HepG2 (cell line): ENCODE data around the gene MAB21L4. TPM values are rescaled to one million over a fixed set of nuclear protein-coding genes. Genes with fewer than 3 reads are reported as not detected.

Experiments used
- DR1 ChIP-seq: sonication (generic); formaldehyde crosslinking; IDR thresholded peaks from 2 replicates; pipeline ENCODE4 v1.8.0; 2021; ENCODE audit warnings: mild to moderate bottlenecking, missing genetic modification reagents, inconsistent platforms
- NFAT5 ChIP-seq: sonication (generic); formaldehyde crosslinking; IDR thresholded peaks from 2 replicates; pipeline ENCODE4 v1.4.0; 2020; ENCODE audit warnings: missing genetic modification reagents
- PCBP2 ChIP-seq: fragments of 200-400 bp; formaldehyde crosslinking; optimal IDR thresholded peaks from 2 replicates; pipeline ENCODE3; 2018; ENCODE audit warnings: low read length, low read depth; ENCODE audit not compliant: poor library complexity, severe bottlenecking
- SAP130 ChIP-seq: IDR thresholded peaks from 2 replicates; pipeline ENCODE4 v1.6.1; 2016; ENCODE audit warnings: low read depth
- SKIL ChIP-seq: sonication (generic); formaldehyde crosslinking; IDR thresholded peaks from 2 replicates; pipeline ENCODE4 v1.8.0; 2022; ENCODE audit warnings: missing genetic modification reagents, mild to moderate bottlenecking, moderate library complexity, borderline replicate concordance
- STAT6 ChIP-seq: sonication (generic); formaldehyde crosslinking; IDR thresholded peaks from 2 replicates; pipeline ENCODE4 v1.4.0; 2020; ENCODE audit warnings: missing genetic modification reagents, mild to moderate bottlenecking, borderline replicate concordance
- ZNF234 ChIP-seq: sonication (generic); formaldehyde crosslinking; conservative IDR thresholded peaks from 2 replicates; pipeline ENCODE4 v1.5.1; 2020; ENCODE audit warnings: mild to moderate bottlenecking, missing genetic modification reagents
- ZNF235 ChIP-seq: sonication (generic); formaldehyde crosslinking; IDR thresholded peaks from 2 replicates; pipeline ENCODE4 v1.8.1; 2023; ENCODE audit warnings: mild to moderate bottlenecking, missing genetic modification reagents, borderline replicate concordance
- ZNF3 ChIP-seq: IDR thresholded peaks from 2 replicates; pipeline ENCODE4 v1.7.0; 2017; ENCODE audit warnings: inconsistent platforms
- ZNF441 ChIP-seq: sonication (generic); formaldehyde crosslinking; IDR thresholded peaks from 2 replicates; pipeline ENCODE4 v1.7.0; 2021; ENCODE audit warnings: missing genetic modification reagents, borderline replicate concordance
- ZNF468 ChIP-seq: sonication (generic); formaldehyde crosslinking; IDR thresholded peaks from 2 replicates; pipeline ENCODE4 v1.8.0; 2022; ENCODE audit warnings: mild to moderate bottlenecking, moderate library complexity, missing genetic modification reagents
- ZNF557 ChIP-seq: sonication (generic); formaldehyde crosslinking; IDR thresholded peaks from 2 replicates; pipeline ENCODE4 v1.4.0; 2020; ENCODE audit warnings: missing genetic modification reagents
- ZNF704 ChIP-seq: sonication (generic); formaldehyde crosslinking; IDR thresholded peaks from 2 replicates; pipeline ENCODE4 v1.8.1; 2023; ENCODE audit warnings: mild to moderate bottlenecking, inconsistent platforms, moderate library complexity, missing genetic modification reagents, borderline replicate concordance
- ZNF720 ChIP-seq: sonication (generic); formaldehyde crosslinking; IDR thresholded peaks from 2 replicates; pipeline ENCODE4 v1.4.0; 2020; ENCODE audit warnings: missing genetic modification reagents
- ZNF788 ChIP-seq: sonication (generic); formaldehyde crosslinking; IDR thresholded peaks from 2 replicates; pipeline ENCODE4 v1.5.0; 2020; ENCODE audit warnings: mild to moderate bottlenecking, missing genetic modification reagents, borderline replicate concordance
- ZSCAN21 ChIP-seq: sonication (generic); formaldehyde crosslinking; IDR thresholded peaks from 2 replicates; pipeline ENCODE4 v1.8.0; 2022; ENCODE audit warnings: mild to moderate bottlenecking, missing genetic modification reagents, moderate library complexity, borderline replicate concordance
- polyA plus RNA-seq, 8 experiments: library from polyadenylated mRNA; depleted of rRNA in 3 of 8; stranded (reverse) in 7 of 8; unstranded in 1 of 8; fragments of >200 nt; fragmentation: Illumina TruSeq in 4 of 8; extraction: Trizol in 4 of 8; gene quantifications; 2 replicates each; pipeline versions ENCODE4 v1.2.1 to v1.2.3, GENCODE V29; 2011 to 2016; ENCODE audit warnings: low read depth in 4 of 8, missing spikeins in 1 of 8, mixed read lengths in 1 of 8; ENCODE audit not compliant: insufficient read depth in 1 of 8
- total RNA-seq, 5 experiments: library from RNA; depleted of rRNA; stranded (reverse); fragments of >200 nt; fragmentation: Illumina TruSeq; extraction: Trizol; gene quantifications; 2 replicates each; pipeline ENCODE4 v1.2.3, GENCODE V29; 2016; ENCODE audit warnings: low read depth in 1 of 5

Gene MAB21L4
- total and polyA plus RNA-seq, 2 of the 13 experiments (the other 11 are each of a cell fraction or from before 2014, with no cell fraction given): 3.0 to 14.0 TPM

GRCh38 chr2:240869956-240870875 is 25.7 kb downstream of the MAB21L4 start (continued):
- TF ChIP-seq ZNF704 (CRISPR knock-in tag) (no peak), NFAT5 (CRISPR knock-in tag) (no peak), ZNF3 (CRISPR knock-in tag) (no peak), ZNF234 (CRISPR knock-in tag) (no peak), DR1 (CRISPR knock-in tag) (no peak), STAT6 (no peak), ZNF557 (CRISPR knock-in tag) (no peak), SAP130 (CRISPR knock-in tag) (no peak), ZNF720 (CRISPR knock-in tag) (no peak), PCBP2 (no peak), ZNF441 (CRISPR knock-in tag) (no peak), ZNF235 (0 out of 2 replicates have a peak, but pooled peaks have one; percentile 43), ZNF468 (CRISPR knock-in tag) (0 out of 2 replicates have a peak, but pooled peaks have one; percentile 73), ZNF788 (no peak), ZSCAN21 (CRISPR knock-in tag) (0 out of 2 replicates have a peak, but pooled peaks have one; percentile 55), SKIL (CRISPR knock-in tag) (0 out of 2 replicates have a peak, but pooled peaks have one; percentile 12)
